CD4-positive, alpha-beta T cell treated with Interleukin-17A for 1 hour (primary cell): ENCODE measurements around the gene CHD6.
"Not testable (repeated sequence)": the region's sequence is repeated elsewhere in the genome, so short reads cannot be mapped to it uniquely, and the experiment has no call there.

Experiments
- DNase-seq: peaks from one replicate; pipeline ENCODE4 v3.0.0-alpha.2; 2020

The CHD6 gene

GRCh38 chr20:41538810-41539596 lies 79.2 kb downstream of the CHD6 start:
- DNase-seq, result no peak

DNA sequence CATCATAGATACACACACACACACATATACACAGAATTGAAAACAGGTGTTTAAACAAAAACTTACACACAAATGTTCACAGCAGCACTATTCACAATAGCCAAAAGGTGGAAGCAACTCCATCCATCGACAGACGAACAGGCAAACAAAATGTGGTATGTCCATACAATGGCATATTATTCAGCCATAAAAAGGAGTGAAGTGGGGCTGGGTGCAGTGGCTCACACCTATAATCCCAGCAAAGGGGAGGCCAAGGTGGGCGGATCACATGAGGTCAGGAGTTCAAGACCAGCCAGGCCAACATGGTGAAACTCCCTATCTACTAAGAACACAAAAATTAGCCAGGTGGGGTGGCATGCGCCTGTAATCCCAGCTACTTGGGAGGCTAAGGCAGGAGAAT lies 80.3 kb downstream of the CHD6 start:
- no peak for DNase-seq

DNA sequence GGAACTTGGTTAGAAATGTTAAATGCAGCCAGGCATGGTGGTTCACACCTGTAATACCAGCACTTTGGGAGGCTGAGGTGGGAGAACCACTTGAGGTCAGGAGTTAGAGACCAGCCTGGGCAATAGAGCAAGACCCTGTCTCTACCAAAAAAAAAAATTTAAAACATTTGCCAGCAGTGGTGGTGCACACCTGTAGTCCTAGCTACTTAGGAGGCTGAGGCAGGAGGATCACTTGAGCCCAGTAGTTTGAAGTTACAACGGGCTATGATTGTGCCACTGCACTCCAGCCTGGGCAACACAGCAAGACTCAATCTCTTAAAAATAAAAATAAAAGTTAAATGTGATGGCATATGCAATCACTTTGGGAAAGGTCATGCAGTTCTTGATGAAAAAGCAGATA lies 82.6 kb downstream of the CHD6 start:
- not testable (repeated sequence) for DNase-seq

GRCh38 chr20:41534842-41535241 lies 83.3 kb downstream of the CHD6 start:
- DNase-seq, result no peak

GRCh38 chr20:41534170-41534569 lies 84.0 kb downstream of the CHD6 start:
- no peak for DNase-seq

DNA sequence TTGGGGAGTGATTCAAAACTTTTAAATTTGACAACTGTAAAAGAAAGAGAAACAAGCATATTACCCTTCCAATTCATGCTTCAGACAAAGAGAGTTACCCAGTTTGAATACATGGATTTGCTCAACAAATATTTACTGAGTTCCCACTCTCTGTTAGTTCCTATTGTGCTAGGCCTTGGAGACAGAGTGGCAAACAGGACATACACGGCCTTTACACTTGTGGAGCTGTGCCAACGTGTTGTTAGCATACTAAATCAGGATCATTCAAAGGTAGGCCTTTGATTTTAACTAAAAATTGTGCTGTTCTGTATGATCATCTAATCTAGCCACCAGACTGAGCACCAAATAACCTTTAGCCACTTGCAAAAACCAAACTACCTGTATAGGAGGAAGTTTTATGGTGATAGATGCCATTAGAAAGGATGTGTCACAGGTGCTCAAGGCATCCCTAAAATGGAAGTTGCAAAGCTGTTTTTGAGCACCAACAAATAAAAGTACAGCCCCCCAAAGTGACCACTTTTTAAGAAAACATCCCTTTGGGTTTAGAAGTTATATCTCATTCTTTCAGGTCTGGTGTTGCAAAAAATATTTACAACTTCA lies 84.5 kb downstream of the CHD6 start:
- DNase-seq, result no peak

GRCh38 chr20:41532935-41533334 lies 85.2 kb downstream of the CHD6 start:
- DNase-seq, result no peak

GRCh38 chr20:41531518-41532275 lies 86.5 kb downstream of the CHD6 start:
- DNase-seq, result no peak

DNA sequence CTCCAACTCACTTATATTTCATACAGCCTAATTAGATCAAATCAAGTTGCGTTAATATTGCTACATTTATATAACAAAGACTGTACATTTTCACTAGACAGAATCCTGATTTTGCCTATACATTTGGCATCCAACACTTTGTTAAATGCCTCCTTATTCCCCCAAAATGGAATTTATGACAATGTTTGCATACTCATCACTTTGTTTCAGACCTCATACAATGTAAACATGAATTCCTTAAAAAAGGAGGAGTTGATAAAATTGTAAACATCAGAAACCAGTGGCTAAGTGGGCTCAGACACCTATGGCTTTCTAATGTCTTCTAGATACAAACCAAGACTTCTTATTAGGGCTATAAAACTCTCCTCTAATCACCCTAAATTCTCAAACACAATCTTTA lies 87.3 kb downstream of the CHD6 start:
- no peak for DNase-seq

DNA sequence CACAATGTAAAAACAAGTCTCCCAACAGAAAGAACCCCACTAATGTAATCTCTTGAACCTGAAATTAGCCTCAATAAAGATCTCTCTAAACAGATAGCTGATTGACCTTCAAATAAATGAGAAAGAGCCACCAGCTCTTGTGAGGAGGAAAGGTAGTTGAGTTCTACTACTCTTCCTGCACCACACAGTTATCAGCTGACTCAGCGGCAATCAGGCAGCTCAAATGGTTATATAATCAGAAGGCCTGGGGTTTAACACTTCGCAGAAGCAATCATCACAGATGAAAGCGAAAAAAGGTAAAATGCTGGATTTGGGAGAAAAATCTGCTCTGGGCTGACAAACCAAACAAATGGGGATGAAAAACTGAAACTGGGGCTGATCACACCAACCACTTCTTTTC lies 91.8 kb downstream of the CHD6 start:
- no peak for DNase-seq

- no peak for DNase-seq
These were observed 93.1 kb downstream of the CHD6 start for GRCh38 chr20:41524980-41525613.

GRCh38 chr20:41523857-41524256 lies 94.3 kb downstream of the CHD6 start:
- no peak for DNase-seq

DNA sequence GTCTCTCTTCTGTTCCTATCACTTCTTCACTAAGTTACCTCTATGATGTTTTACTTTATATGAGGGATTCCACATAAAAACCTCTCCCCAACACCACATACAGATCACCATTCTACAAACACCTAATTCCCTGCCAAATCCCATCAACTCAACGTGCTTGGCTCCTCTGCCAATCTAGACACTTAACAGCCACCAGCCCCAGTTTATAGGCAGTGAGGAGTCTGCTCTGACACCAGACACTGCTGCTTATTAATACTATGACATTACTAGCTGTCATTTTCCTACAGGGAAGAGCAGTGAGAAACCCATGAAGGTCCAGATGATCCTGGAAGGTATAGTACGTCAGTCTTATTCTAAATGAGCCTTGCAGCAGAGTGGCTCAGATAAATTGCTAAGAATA lies 104.3 kb downstream of the CHD6 start:
- no peak for DNase-seq

DNA sequence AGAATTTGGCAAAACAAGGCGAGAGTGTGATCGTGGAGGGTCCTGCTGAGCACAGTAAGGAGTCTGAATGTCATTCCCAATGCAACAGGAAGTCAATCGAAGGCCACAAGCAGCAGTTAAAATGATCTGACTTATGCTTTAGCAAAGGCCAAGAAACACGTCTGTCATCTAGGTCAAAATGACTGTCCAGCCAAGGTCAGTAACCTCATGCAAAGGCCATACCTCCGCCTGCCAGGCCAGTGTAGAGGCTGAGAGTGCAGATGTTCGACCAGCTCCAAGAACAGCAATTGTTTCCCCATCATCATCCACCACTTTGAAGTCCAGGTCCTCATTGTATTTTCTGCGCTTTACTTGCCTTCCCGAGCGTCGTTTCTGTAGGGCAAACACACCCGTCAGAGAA lies 105.6 kb downstream of the CHD6 start:
- no peak for DNase-seq

- no peak for DNase-seq
These were observed 107.2 kb downstream of the CHD6 start for GRCh38 chr20:41510847-41511450.

DNA sequence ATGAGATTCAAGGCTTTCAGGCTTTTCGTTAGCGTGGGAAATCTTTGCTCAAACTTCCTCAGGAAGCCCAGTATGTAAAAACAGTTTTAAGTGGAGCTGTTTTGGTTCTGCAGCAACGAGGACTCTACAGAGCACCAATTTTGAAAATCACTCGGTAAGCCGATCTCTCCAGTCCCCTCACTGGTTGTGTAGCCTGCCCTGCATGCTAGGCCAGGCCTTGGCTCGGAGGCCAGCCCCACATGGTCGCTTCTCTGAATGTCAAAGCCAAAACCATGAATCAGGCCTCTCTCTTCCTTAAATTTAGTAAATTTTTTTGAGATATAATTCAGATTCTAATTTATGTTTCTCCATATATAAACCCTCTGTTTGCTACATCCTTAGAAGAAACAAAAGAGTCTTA lies 108.0 kb downstream of the CHD6 start:
- no peak for DNase-seq

- no peak for DNase-seq
These were observed 108.6 kb downstream of the CHD6 start for GRCh38 chr20:41509316-41510200.

- no peak for DNase-seq
These were observed 109.8 kb downstream of the CHD6 start for GRCh38 chr20:41508335-41508734.

GRCh38 chr20:41507851-41508250 lies 110.3 kb downstream of the CHD6 start:
- DNase-seq, result no peak

DNA sequence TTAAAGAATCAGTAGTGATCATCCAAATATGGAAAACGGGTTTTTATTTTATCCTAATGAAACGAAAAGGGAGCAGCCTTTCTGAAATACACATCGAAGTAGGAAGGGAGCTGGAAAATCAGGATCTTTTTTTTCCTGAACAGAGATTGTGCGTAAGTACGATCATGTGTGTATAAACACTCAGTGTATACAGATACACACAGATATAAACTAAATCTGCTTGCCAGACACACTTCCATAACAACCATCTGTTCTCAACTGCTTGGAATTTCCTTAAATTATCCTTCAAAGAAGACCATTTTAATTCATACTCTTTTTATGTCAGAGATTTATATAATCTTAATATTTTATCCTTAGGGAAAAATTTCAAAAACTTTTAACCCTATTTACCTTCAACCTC lies 110.7 kb downstream of the CHD6 start:
- no peak for DNase-seq

- no peak for DNase-seq
These were observed 111.8 kb downstream of the CHD6 start for GRCh38 chr20:41506192-41506915.
